PC-3 (cell line): ENCODE measurements around the gene TNP2. TPM values are rescaled to one million over a fixed set of nuclear protein-coding genes. Genes with fewer than 3 reads are reported as not detected.

Source experiments
- ATAC-seq: fragments of 200-7000 bp; cut with Tn5 transposase; 2 replicates; pipeline ENCODE4 v1.9.1; 2020; ENCODE audit warnings: mild to moderate bottlenecking, moderate library complexity
- BruUV-seq: library from RNA; stranded (reverse); fragments of 400-500 nt; replicated peaks from 2 replicates; lab custom pipeline; 2021; lab: Mats Ljungman, UMichigan
- CTCF ChIA-PET: fragments of 300-600 bp; sonication (Branson Sonifier 250); formaldehyde crosslinking; loops from one replicate; lab custom pipeline; 2022; ENCODE audit warnings: antibody characterized with exemption; lab: Charles Lee
- POLR2A ChIA-PET: fragments of 300-600 bp; sonication (Branson Sonifier 250); formaldehyde crosslinking; loops from one replicate; lab custom pipeline; 2022; ENCODE audit warnings: antibody characterized with exemption; ENCODE audit not compliant: unreplicated experiment; lab: Charles Lee
- DNase-seq: peaks from one replicate; pipeline ENCODE4 v3.0.0-alpha.2; 2015
- H2AFZ ChIP-seq: fragments of 300-600 bp; sonication (generic); 2 replicates; pipeline ENCODE4 v1.6.0; 2016; ENCODE audit warnings: antibody characterized with exemption, low read length
- H3F3A ChIP-seq: fragments of 300-600 bp; sonication (generic); one replicate; pipeline ENCODE4 v1.6.0; 2017; ENCODE audit warnings: antibody characterized with exemption, low read length, control low read depth, mild to moderate bottlenecking; ENCODE audit not compliant: unreplicated experiment
- H3K27ac ChIP-seq: fragments of 300-600 bp; sonication (generic); 2 replicates; pipeline ENCODE4 v1.5.1; 2016; ENCODE audit warnings: mild to moderate bottlenecking, low read length
- H3K27me3 ChIP-seq: fragments of 300-600 bp; sonication (generic); 2 replicates; pipeline ENCODE4 v1.6.1; 2016; ENCODE audit warnings: low read length, mixed read lengths
- H3K36me3 ChIP-seq: fragments of 300-600 bp; sonication (generic); 2 replicates; pipeline ENCODE4 v1.6.1; 2016; ENCODE audit warnings: low read depth, mixed run types, low read length, mixed read lengths
- H3K4me1 ChIP-seq: fragments of 300-600 bp; sonication (generic); 2 replicates; pipeline ENCODE4 v1.5.1; 2016; ENCODE audit warnings: low read length; ENCODE audit not compliant: insufficient read depth
- H3K4me2 ChIP-seq: fragments of 300-600 bp; sonication (generic); 2 replicates; pipeline ENCODE4 v1.6.0; 2016; ENCODE audit warnings: low read length
- H3K4me3 ChIP-seq: fragments of 300-600 bp; sonication (generic); 2 replicates; pipeline ENCODE4 v1.5.1; 2016; ENCODE audit warnings: mild to moderate bottlenecking, low read length, mixed read lengths
- H3K79me2 ChIP-seq: fragments of 300-600 bp; sonication (generic); 2 replicates; pipeline ENCODE4 v1.6.1; 2017; ENCODE audit warnings: low read length, mixed read lengths
- H3K9ac ChIP-seq: fragments of 300-600 bp; sonication (generic); 2 replicates; pipeline ENCODE4 v1.6.0; 2016; ENCODE audit warnings: mild to moderate bottlenecking, low read length
- H3K9me2 ChIP-seq: fragments of 300-600 bp; sonication (generic); replicated peaks from 2 replicates; pipeline ENCODE4 v1.6.1; 2016; ENCODE audit warnings: mixed run types, low read length, mixed read lengths
- H3K9me3 ChIP-seq: fragments of 300-600 bp; sonication (generic); 2 replicates; pipeline ENCODE4 v1.6.1; 2016; ENCODE audit warnings: low read length, mixed read lengths
- H4K20me1 ChIP-seq: fragments of 300-600 bp; sonication (generic); 2 replicates; pipeline ENCODE4 v1.6.1; 2016; ENCODE audit warnings: low read length, mixed read lengths
- EZH2 ChIP-seq: fragments of 300-600 bp; sonication (generic); IDR thresholded peaks from one replicate; pipeline ENCODE4 v1.6.1; 2017; ENCODE audit warnings: antibody characterized with exemption, mild to moderate bottlenecking, low read length; ENCODE audit not compliant: unreplicated experiment
- EZH2phosphoT487 ChIP-seq: fragments of 300-600 bp; sonication (generic); IDR thresholded peaks from 2 replicates; pipeline ENCODE4 v1.6.1; 2018; ENCODE audit warnings: mild to moderate bottlenecking, antibody characterized with exemption, low read length, borderline replicate concordance
- intact Hi-C: fragments of 100-400 bp; cut with micrococcal nuclease; formaldehyde crosslinking; loops from 2 replicates; pipeline ENCODE4 v1.9.0; 2023
- total RNA-seq: library from RNA; depleted of rRNA; stranded (reverse); fragments of >200 nt; gene quantifications from 2 replicates; pipeline ENCODE4 v1.2.3, GENCODE V29; 2014
- TF ChIP-seq, protein P1 (sequence below): fragments of 300-600 bp; sonication (generic); conservative IDR thresholded peaks from 2 replicates; pipeline ENCODE4 v1.5.1; 2017; ENCODE audit warnings: antibody characterized with exemption, low read depth, mild to moderate bottlenecking, low read length

Gene TNP2
- total RNA-seq, 1 experiment from 2014 or later = not detected

DNA sequence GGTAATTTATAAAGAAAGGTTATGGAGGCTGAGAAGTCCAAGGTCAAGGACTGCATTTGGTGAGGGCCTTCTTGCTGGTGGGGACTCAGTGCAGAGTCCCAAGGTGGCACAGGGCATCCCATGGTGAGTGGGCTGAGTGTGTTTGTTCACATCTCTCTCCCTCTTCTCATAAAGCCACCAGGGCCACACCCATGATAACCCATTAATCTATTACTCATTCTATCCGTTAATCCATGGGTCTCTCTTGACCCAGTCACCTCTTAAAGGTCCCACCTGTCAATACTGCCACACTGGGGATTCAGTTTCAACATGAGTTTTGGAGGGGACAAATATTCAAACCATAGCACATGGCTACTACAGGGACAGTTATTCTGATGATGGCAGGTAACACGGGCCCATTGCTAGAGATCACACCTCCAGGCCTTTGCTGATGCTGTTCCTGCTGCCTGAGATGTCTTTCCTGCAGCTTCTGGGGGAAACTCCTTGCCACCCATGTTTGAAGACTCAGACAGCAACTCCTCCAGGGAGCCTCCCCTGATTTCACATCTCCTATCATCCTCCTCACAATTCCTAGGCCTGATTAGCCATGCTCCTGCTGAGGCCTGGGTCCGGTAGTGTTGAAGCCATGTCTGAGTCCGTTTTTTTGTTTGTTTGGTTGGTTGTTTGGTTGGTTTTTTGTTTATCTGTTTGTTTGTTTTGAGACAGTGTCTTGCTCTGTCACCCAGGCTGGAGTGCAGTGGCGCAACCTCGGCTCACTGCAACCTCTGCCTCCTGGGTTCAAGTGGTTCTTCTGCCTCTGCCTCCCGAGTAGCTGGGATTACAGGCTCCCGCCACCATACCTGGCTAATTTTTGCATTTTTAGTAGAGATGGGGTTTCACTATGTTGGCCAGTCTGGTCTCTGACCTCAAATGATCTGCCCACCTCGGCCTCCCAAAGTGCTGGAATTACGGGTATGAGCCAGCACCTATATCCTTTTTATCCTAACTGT, 29.2 kb downstream of the TNP2 start:
- H3F3A ChIP-seq = no peaks in the 10 kb centered on the region
- TF ChIP-seq EZH2phosphoT487 = no peak
- no peak for TF ChIP-seq EZH2
- TF ChIP-seq, protein P1, sequence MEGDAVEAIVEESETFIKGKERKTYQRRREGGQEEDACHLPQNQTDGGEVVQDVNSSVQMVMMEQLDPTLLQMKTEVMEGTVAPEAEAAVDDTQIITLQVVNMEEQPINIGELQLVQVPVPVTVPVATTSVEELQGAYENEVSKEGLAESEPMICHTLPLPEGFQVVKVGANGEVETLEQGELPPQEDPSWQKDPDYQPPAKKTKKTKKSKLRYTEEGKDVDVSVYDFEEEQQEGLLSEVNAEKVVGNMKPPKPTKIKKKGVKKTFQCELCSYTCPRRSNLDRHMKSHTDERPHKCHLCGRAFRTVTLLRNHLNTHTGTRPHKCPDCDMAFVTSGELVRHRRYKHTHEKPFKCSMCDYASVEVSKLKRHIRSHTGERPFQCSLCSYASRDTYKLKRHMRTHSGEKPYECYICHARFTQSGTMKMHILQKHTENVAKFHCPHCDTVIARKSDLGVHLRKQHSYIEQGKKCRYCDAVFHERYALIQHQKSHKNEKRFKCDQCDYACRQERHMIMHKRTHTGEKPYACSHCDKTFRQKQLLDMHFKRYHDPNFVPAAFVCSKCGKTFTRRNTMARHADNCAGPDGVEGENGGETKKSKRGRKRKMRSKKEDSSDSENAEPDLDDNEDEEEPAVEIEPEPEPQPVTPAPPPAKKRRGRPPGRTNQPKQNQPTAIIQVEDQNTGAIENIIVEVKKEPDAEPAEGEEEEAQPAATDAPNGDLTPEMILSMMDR = no peak
- H4K20me1 ChIP-seq = no peaks in the 10 kb centered on the region
- H3K9me3 ChIP-seq = no peaks in the 10 kb centered on the region
- ATAC-seq (no peak), DNase-seq (no peak)
- H3K4me1 ChIP-seq = no peaks in the 10 kb centered on the region
- BruUV-seq = no TSS peak
- H3K27ac ChIP-seq = no peak overlapping the region
- no peaks in the 10 kb centered on the region for H3K36me3 ChIP-seq
- H3K79me2 ChIP-seq = no peaks in the 10 kb centered on the region
- POLR2A ChIA-PET = interaction anchor here (0.6 kb wide), 1 partner anchor 15 kb away, joined by 3 read pairs; no protein-coding TSS in a partner anchor
- H3K9me2 ChIP-seq = no peaks in the 10 kb centered on the region
- H2AFZ ChIP-seq = no peak overlapping the region
- H3K4me3 ChIP-seq = no peak overlapping the region
- intact Hi-C loops = no loop called here
- H3K27me3 ChIP-seq = no peaks in the 10 kb centered on the region
- H3K4me2 ChIP-seq = no peak overlapping the region
- CTCF ChIA-PET = no interaction called here
- no peak overlapping the region for H3K9ac ChIP-seq

DNA sequence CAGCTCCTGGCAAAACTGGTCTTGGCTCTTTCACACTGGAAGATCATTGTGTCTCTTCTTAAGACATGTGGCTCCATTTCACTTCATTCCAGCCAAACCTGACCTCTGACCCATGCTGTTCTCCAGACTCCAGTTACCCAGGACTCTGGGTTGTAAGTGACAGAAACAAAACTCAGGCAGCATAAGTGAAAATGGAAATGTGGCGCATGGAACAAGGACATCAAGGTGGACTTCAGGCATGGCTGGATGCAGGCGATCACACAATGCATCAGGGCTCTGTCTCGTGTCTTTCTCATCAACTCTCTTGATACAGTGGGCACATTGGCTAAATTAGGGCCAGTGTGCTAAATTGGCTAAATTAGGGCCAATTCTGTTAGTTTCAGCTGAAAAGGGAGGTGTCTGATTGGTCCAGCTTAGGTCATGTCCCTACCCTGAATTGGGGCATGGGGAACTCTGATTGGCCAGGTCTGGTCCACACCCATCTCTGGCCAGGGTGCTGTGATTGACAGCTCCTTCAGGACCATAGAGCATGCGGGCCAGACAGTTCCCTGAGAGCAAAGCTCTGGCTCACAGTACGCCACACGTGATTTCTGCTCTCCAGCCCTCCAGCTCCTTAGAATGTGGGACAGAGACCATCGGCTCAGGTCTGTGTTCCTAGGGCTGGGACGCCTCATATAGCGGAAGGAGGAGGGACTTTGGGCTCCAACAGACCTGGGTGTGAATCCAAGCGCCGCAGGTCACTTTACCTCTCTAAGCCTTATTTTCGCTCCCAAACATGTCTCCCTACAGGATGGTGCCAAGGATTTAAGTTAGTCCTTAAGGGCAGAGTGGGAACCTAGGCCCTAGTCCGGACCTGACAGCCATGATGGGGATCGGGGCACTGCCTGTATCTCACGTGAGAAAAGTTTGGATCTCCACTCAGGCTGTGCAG, 30.6 kb downstream of the TNP2 start:
- Histone ChIP-seq H2AFZ (no peak overlapping the region), H3K4me2 (no peak overlapping the region), H3F3A (no peaks in the 10 kb centered on the region), H3K9me3 (no peaks in the 10 kb centered on the region), H3K27me3 (no peaks in the 10 kb centered on the region), H3K9me2 (no peaks in the 10 kb centered on the region), H3K4me1 (no peaks in the 10 kb centered on the region), H3K36me3 (no peaks in the 10 kb centered on the region), H3K9ac (no peak overlapping the region), H3K79me2 (no peaks in the 10 kb centered on the region), H3K4me3 (no peak overlapping the region), H3K27ac (no peak overlapping the region), H4K20me1 (no peaks in the 10 kb centered on the region)
- no TSS peak for BruUV-seq
- DNase-seq = no peak
- intact Hi-C loops = no loop called here
- ChIA-PET CTCF (interaction anchor here (0.6 kb wide), 1 partner anchor 39 kb away, joined by 3 read pairs; no protein-coding TSS in a partner anchor), POLR2A (no interaction called here)
- ATAC-seq = no peak
- TF ChIP-seq EZH2phosphoT487 = no peak
- TF ChIP-seq EZH2 = no peak
- TF ChIP-seq, protein P1 = no peak
